WTC11 (cell line): ENCODE data around the gene USP54. TPM values are rescaled to one million over a fixed set of nuclear protein-coding genes. Genes with fewer than 3 reads are reported as not detected.
"Not testable (repeated sequence)": the region's sequence is repeated elsewhere in the genome, so short reads cannot be mapped to it uniquely, and the experiment has no call there.

Source experiments
- ATAC-seq: fragments of 200-7000 bp; cut with Tn5 transposase; 2 replicates; pipeline ENCODE4 v1.10.0; 2021; ENCODE audit warnings: mild to moderate bottlenecking, moderate library complexity
- CTCF ChIA-PET: fragments of 300-600 bp; sonication (Branson Sonifier 250); formaldehyde crosslinking; loops from one replicate; lab custom pipeline; 2021; ENCODE audit warnings: antibody characterized with exemption; lab: Charles Lee
- POLR2A ChIA-PET: fragments of 350-600 bp; sonication (Branson Sonifier 250); formaldehyde crosslinking; loops from one replicate; lab custom pipeline; 2021; ENCODE audit warnings: antibody characterized with exemption; lab: Charles Lee
- DNase-seq: peaks from one replicate; pipeline ENCODE4 v3.0.0; 2021; ENCODE audit warnings: low spot score
- H3K27ac Mint-ChIP-seq: 2 replicates; pipeline ENCODE4 v1.8.0; 2021; ENCODE audit warnings: mixed read lengths
- H3K27me3 Mint-ChIP-seq: 2 replicates; pipeline ENCODE4 v1.8.0; 2021; ENCODE audit warnings: low read depth, mild to moderate bottlenecking, moderate library complexity, mixed read lengths
- H3K36me3 Mint-ChIP-seq: 2 replicates; pipeline ENCODE4 v1.8.0; 2021; ENCODE audit warnings: mixed read lengths
- H3K4me1 Mint-ChIP-seq: 2 replicates; pipeline ENCODE4 v1.8.0; 2022; ENCODE audit warnings: mixed read lengths
- H3K4me3 Mint-ChIP-seq: 2 replicates; pipeline ENCODE4 v1.8.0; 2021; ENCODE audit warnings: mild to moderate bottlenecking, moderate library complexity, mixed read lengths
- H3K9me3 Mint-ChIP-seq: 2 replicates; pipeline ENCODE4 v1.8.0; 2021; ENCODE audit warnings: mixed read lengths
- ARID4B ChIP-seq: sonication (generic); formaldehyde crosslinking; IDR thresholded peaks from 2 replicates; pipeline ENCODE4 v1.8.0; 2023; ENCODE audit warnings: missing genetic modification reagents, mild to moderate bottlenecking, borderline replicate concordance
- ATF1 ChIP-seq: sonication (generic); formaldehyde crosslinking; IDR thresholded peaks from 2 replicates; pipeline ENCODE4 v1.8.1; 2023; ENCODE audit warnings: mild to moderate bottlenecking, moderate library complexity, missing genetic modification reagents
- E2F4 ChIP-seq: sonication (generic); formaldehyde crosslinking; IDR thresholded peaks from 2 replicates; pipeline ENCODE4 v1.8.1; 2022; ENCODE audit warnings: low read depth, mild to moderate bottlenecking, moderate library complexity, missing genetic modification reagents, borderline replicate concordance
- EMX1 ChIP-seq: fragments of 250-450 bp; sonication (Bioruptor Pico); IDR thresholded peaks from 2 replicates; pipeline ENCODE4 v1.8.0; 2021; ENCODE audit warnings: mild to moderate bottlenecking
- ESRRA ChIP-seq: sonication (generic); formaldehyde crosslinking; IDR thresholded peaks from 2 replicates; pipeline ENCODE4 v1.8.1; 2022; ENCODE audit warnings: mild to moderate bottlenecking, missing genetic modification reagents, borderline replicate concordance
- GRHL2 ChIP-seq: fragments of 250-450 bp; sonication (Bioruptor Pico); IDR thresholded peaks from 2 replicates; pipeline ENCODE4 v1.8.0; 2022; ENCODE audit warnings: mild to moderate bottlenecking, moderate library complexity; ENCODE audit not compliant: insufficient replicate concordance, severe bottlenecking
- JUN ChIP-seq: sonication (generic); formaldehyde crosslinking; IDR thresholded peaks from 2 replicates; pipeline ENCODE4 v1.8.0; 2023; ENCODE audit warnings: mild to moderate bottlenecking, missing genetic modification reagents
- NFATC4 ChIP-seq: fragments of 250-450 bp; sonication (Bioruptor Pico); IDR thresholded peaks from 2 replicates; pipeline ENCODE4 v1.9.0; 2021; ENCODE audit warnings: mild to moderate bottlenecking
- NR3C1 ChIP-seq: sonication (generic); formaldehyde crosslinking; conservative IDR thresholded peaks from 2 replicates; pipeline ENCODE4 v1.8.1; 2023; ENCODE audit warnings: low read depth, mild to moderate bottlenecking, missing genetic modification reagents
- SMAD4 ChIP-seq: sonication (generic); formaldehyde crosslinking; IDR thresholded peaks from 2 replicates; pipeline ENCODE4 v1.8.0; 2022; ENCODE audit warnings: mild to moderate bottlenecking, missing genetic modification reagents
- USF2 ChIP-seq: sonication (generic); formaldehyde crosslinking; IDR thresholded peaks from 2 replicates; pipeline ENCODE4 v1.8.1; 2023; ENCODE audit warnings: mild to moderate bottlenecking, missing genetic modification reagents, moderate library complexity
- ZNF219 ChIP-seq: sonication (generic); formaldehyde crosslinking; IDR thresholded peaks from 2 replicates; pipeline ENCODE4 v1.8.0; 2023; ENCODE audit warnings: missing genetic modification reagents, mild to moderate bottlenecking, borderline replicate concordance
- ZNF232 ChIP-seq: sonication (generic); formaldehyde crosslinking; IDR thresholded peaks from 2 replicates; pipeline ENCODE4 v1.8.0; 2022; ENCODE audit warnings: mild to moderate bottlenecking, missing genetic modification reagents
- ZNF317 ChIP-seq: sonication (generic); formaldehyde crosslinking; IDR thresholded peaks from 2 replicates; pipeline ENCODE4 v1.8.1; 2023; ENCODE audit warnings: low read depth, mild to moderate bottlenecking, moderate library complexity, missing genetic modification reagents, borderline replicate concordance
- total RNA-seq: library from RNA; stranded (reverse); gene quantifications from 3 replicates; pipeline ENCODE4 v1.2.3, GENCODE V29; 2021
- TF ChIP-seq, protein P1 (sequence below): sonication (generic); formaldehyde crosslinking; IDR thresholded peaks from 2 replicates; pipeline ENCODE4 v1.8.1; 2022; ENCODE audit warnings: mild to moderate bottlenecking, moderate library complexity, missing genetic modification reagents
- TF ChIP-seq, protein P2 (sequence below): sonication (generic); formaldehyde crosslinking; IDR thresholded peaks from 2 replicates; pipeline ENCODE4 v1.8.1; 2023; ENCODE audit warnings: mild to moderate bottlenecking, missing genetic modification reagents
- TF ChIP-seq, protein P3 (sequence below): sonication (generic); formaldehyde crosslinking; IDR thresholded peaks from 2 replicates; pipeline ENCODE4 v1.8.0; 2023; ENCODE audit warnings: missing genetic modification reagents
- TF ChIP-seq, protein P4 (sequence below): sonication (generic); formaldehyde crosslinking; IDR thresholded peaks from 2 replicates; pipeline ENCODE4 v1.8.0; 2022; ENCODE audit warnings: mild to moderate bottlenecking, missing genetic modification reagents

Gene USP54
- total RNA-seq, 1 experiment from 2014 or later = 39.8 TPM

DNA sequence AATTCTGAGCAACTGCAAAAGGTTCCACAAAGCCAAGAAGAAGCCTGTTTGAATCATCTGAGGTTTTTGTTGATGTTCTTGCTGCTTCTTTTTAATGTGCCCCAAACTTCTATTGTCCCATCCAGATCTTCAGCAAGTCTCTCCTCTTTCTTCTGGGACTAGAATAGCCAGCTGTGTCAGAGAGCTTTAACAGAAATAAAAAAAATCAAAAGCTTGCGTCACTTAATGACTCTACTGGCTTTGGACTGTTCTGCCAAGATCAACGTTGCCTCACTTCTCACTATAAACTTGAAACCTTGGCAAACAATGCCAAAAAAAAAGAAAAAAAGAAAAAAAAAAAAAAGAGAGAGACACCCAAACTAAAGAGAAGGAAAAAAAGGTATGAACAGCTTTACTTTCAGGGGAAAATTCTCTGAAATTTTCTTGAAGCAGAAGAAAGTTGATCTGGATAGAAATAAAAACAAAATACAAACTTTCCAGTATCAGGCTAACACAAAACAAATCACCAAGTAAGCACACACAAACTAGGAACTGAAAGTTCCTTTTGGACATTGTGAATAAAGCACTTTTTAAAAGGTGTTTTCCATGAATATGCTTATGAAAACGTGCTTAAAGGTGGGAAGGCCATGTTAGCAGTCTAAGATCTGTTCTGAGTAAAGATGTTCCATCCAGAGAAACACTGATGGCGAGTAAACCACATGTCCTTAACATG, 14.8 kb downstream of the USP54 start:
- Mint-ChIP-seq H3K36me3 (peaks cover 3% of the 10 kb centered on the region; the same call in 1 of the 2 replicates), H3K9me3 (no peaks in the 10 kb centered on the region), H3K4me3 (no peak overlapping the region), H3K4me1 (no peaks in the 10 kb centered on the region), H3K27me3 (no peaks in the 10 kb centered on the region), H3K27ac (no peak overlapping the region)
- ChIA-PET POLR2A (interaction anchor here (2.5 kb wide), 1 partner anchor 15 kb away, joined by 6 read pairs; the partner anchor contains the start of gene USP54), CTCF (interaction anchor here (1.4 kb wide), 1 partner anchor 68 kb away, joined by 3 read pairs; no protein-coding TSS in a partner anchor)
- no peak for DNase-seq
- no peak for ATAC-seq
- TF ChIP-seq SMAD4 (CRISPR knock-in tag) (no peak), EMX1 (CRISPR knock-in tag) (no peak), ARID4B (CRISPR knock-in tag) (no peak), ZNF317 (CRISPR knock-in tag) (no peak), ESRRA (no peak), NFATC4 (CRISPR knock-in tag) (no peak), ZNF232 (no peak), NR3C1 (CRISPR knock-in tag) (no peak), ZNF219 (CRISPR knock-in tag) (no peak), USF2 (no peak), ATF1 (CRISPR knock-in tag) (no peak), JUN (CRISPR knock-in tag) (no peak), GRHL2 (no peak), E2F4 (CRISPR knock-in tag) (no peak)
- TF ChIP-seq, protein P1, sequence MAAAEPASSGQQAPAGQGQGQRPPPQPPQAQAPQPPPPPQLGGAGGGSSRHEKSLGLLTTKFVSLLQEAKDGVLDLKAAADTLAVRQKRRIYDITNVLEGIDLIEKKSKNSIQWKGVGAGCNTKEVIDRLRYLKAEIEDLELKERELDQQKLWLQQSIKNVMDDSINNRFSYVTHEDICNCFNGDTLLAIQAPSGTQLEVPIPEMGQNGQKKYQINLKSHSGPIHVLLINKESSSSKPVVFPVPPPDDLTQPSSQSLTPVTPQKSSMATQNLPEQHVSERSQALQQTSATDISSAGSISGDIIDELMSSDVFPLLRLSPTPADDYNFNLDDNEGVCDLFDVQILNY (CRISPR knock-in tag) = no peak
- TF ChIP-seq, protein P2, sequence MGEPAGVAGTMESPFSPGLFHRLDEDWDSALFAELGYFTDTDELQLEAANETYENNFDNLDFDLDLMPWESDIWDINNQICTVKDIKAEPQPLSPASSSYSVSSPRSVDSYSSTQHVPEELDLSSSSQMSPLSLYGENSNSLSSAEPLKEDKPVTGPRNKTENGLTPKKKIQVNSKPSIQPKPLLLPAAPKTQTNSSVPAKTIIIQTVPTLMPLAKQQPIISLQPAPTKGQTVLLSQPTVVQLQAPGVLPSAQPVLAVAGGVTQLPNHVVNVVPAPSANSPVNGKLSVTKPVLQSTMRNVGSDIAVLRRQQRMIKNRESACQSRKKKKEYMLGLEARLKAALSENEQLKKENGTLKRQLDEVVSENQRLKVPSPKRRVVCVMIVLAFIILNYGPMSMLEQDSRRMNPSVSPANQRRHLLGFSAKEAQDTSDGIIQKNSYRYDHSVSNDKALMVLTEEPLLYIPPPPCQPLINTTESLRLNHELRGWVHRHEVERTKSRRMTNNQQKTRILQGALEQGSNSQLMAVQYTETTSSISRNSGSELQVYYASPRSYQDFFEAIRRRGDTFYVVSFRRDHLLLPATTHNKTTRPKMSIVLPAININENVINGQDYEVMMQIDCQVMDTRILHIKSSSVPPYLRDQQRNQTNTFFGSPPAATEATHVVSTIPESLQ (CRISPR knock-in tag) = no peak
- TF ChIP-seq, protein P3, sequence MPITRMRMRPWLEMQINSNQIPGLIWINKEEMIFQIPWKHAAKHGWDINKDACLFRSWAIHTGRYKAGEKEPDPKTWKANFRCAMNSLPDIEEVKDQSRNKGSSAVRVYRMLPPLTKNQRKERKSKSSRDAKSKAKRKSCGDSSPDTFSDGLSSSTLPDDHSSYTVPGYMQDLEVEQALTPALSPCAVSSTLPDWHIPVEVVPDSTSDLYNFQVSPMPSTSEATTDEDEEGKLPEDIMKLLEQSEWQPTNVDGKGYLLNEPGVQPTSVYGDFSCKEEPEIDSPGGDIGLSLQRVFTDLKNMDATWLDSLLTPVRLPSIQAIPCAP = no peak
- TF ChIP-seq, protein P4, sequence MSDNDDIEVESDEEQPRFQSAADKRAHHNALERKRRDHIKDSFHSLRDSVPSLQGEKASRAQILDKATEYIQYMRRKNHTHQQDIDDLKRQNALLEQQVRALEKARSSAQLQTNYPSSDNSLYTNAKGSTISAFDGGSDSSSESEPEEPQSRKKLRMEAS (CRISPR knock-in tag) = no peak

- ATAC-seq, H3K36me3 Mint-ChIP-seq, POLR2A ChIA-PET, H3K27me3 Mint-ChIP-seq, H3K4me3 Mint-ChIP-seq, H3K9me3 Mint-ChIP-seq, DNase-seq, H3K4me1 Mint-ChIP-seq, CTCF ChIA-PET, H3K27ac Mint-ChIP-seq: not testable (repeated sequence)
Measured at GRCh38 chr10:73567025-73567424, 24.1 kb downstream of the USP54 start.
